NCI-H2227 treated with DMSO at 0.1 percent for 48 hours (cell line): ENCODE measurements around the gene TLN1.

Experiments
- DNase-seq: peaks from one replicate; lab custom pipeline; 2025; lab: John Stamatoyannopoulos, UW

TLN1 gene

GRCh38 chr9:35732185-35732799, at the start of gene TLN1, which contains the start of gene CREB3:
TLN1 (minus strand) TSS chr9:35732195; CDS start chr9:35725694, 6,501 bp downstream.
CREB3 (plus strand) TSS chr9:35732666; CDS start chr9:35732773, 107 bp downstream.
- DNase-seq = peak; percentile 85

- no peak for DNase-seq
Measured at GRCh38 chr9:35781066-35781465, 49.1 kb upstream of the TLN1 start.

GRCh38 chr9:35778496-35778895, 46.5 kb upstream of the TLN1 start:
- no peak for DNase-seq

GRCh38 chr9:35776018-35776417, 44.0 kb upstream of the TLN1 start:
- DNase-seq = no peak

GRCh38 chr9:35774907-35775635, 43.1 kb upstream of the TLN1 start:
- peak; percentile 19 for DNase-seq

GRCh38 chr9:35771943-35772342, 39.9 kb upstream of the TLN1 start:
- DNase-seq = no peak

- DNase-seq = no peak
Measured at GRCh38 chr9:35771534-35771933, 39.5 kb upstream of the TLN1 start.

- DNase-seq = no peak
Measured at GRCh38 chr9:35771075-35771433, 39.1 kb upstream of the TLN1 start.

GRCh38 chr9:35769763-35770162, 37.8 kb upstream of the TLN1 start:
- no peak for DNase-seq

GRCh38 chr9:35767458-35767857, 35.5 kb upstream of the TLN1 start:
- no peak for DNase-seq

GRCh38 chr9:35766997-35767396, 35.0 kb upstream of the TLN1 start:
- DNase-seq = no peak

GRCh38 chr9:35763803-35764202, 31.8 kb upstream of the TLN1 start:
- no peak for DNase-seq

GRCh38 chr9:35763181-35763580, 31.2 kb upstream of the TLN1 start:
- no peak for DNase-seq

- DNase-seq = no peak
Measured at GRCh38 chr9:35760651-35761050, 28.7 kb upstream of the TLN1 start.

- DNase-seq = no peak
Measured at GRCh38 chr9:35759795-35760194, 27.8 kb upstream of the TLN1 start.

GRCh38 chr9:35758475-35759050, 26.6 kb upstream of the TLN1 start:
- DNase-seq = no peak

- no peak for DNase-seq
Measured at GRCh38 chr9:35757892-35758275, 25.9 kb upstream of the TLN1 start.

- DNase-seq = peak; percentile 5
Measured at GRCh38 chr9:35757226-35757891, 25.4 kb upstream of the TLN1 start.

- peak; percentile 25 for DNase-seq
Measured at GRCh38 chr9:35756275-35757225, 24.6 kb upstream of the TLN1 start.

GRCh38 chr9:35755071-35755470, 23.1 kb upstream of the TLN1 start:
- no peak for DNase-seq

- DNase-seq = no peak
Measured at GRCh38 chr9:35754264-35754663, 22.3 kb upstream of the TLN1 start, which contains the start of gene MSMP. MSMP (minus strand) TSS chr9:35754276; CDS start chr9:35754129, 147 bp downstream.

- no peak for DNase-seq
Measured at GRCh38 chr9:35753466-35753865, 21.5 kb upstream of the TLN1 start.
